Limb (tissue), 2 donors: ENCODE results near the gene RBM4.

ENCODE experiments used
- DNase-seq, 2 donors: peaks; one replicate each; pipeline ENCODE4 v3.0.0-alpha.2; 2016; ENCODE audit errors: extremely low spot score in 2 of 2

Gene RBM4

GRCh38 chr11:66688561-66689534 is 50.3 kb downstream of the RBM4 start:
- DNase-seq, result no peak

DNA sequence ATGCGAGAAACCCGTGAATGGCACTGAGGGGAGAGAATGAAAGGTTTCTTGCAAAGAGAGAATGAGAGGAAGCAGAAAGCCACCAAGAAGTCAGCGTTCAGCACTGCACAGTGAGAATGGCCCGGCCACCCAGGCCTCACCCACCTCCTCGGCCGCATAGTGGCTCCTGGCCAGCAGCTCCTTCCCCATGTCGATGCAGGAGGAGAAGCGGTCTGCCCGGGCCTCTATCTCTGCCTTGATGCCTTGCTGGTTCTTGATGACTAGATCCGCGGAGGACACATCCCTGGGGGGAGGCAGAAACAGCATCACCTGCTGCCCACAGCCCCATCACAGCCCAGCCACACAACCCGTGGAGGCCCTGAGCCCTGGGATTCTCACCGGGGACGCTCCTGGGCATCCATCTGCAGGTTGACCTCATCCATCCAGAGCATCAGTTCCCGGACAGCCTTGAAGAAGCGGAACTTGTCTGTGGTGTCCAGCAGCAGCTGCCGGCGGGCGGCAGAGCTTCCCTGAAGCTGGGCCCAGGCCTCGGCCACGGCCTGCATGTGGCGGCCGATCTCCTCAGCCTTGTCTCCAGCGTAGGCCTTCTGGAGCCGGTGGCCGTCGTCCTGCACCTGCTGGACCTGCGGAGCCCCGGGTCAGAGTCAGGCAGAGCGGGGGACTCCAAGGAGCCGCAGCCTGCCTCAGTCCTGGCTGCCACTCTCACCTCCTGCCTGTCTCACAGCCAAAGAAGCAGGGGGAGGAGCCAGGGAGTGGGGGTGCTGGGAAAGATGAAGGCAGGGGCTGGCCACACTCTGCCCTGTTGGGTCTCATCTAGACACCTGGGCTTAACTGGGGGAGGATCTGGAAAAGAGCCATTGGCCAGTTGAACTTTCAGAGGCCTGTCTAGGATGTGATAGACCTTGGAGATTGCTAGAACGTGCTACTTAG is 51.4 kb downstream of the RBM4 start:
- DNase-seq, result no peak

- DNase-seq, result no peak
Observed at GRCh38 chr11:66691311-66691980, 52.9 kb downstream of the RBM4 start.

DNA sequence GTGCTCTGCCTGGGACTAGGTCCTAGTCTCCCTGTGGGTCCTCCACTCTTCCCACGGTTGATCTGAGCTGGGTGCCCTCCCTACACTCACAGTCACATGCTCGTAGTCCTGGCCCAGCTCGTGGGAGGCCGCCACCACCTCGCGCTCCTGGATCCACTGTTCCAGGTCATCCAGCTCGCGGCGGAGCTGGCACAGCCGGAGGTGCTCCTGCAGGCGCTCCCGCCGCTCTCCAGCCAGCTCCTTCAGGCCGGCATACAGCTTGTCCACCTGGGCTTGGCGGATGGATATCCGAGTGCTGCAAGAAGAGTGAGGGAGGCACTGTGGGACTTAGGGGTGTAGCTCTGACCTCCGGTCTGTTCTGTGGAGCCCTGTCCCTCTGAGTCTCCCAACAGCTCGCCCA is 53.9 kb downstream of the RBM4 start:
- DNase-seq, result no peak

GRCh38 chr11:66692871-66693331 is 54.4 kb downstream of the RBM4 start:
- no peak for DNase-seq

GRCh38 chr11:66693356-66694055 is 55.0 kb downstream of the RBM4 start:
- DNase-seq, result no peak

DNA sequence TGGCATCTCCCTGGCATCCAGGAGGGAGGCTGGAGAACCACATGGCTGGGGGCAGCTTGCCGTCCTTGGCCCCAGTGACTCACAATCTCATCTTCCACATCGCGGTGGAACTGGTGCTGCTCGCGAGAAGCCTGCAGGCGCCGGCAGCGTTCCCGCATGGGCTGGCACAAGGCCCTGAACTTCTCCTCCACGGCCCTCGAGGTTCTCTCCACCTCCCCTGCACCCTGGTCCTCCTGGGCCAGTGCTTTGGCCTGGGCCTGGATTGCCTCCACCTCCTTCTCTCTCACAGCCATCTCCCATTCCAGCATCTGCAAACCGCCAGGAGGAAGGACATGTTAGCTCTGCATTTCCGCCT is 55.5 kb downstream of the RBM4 start:
- DNase-seq, result no peak

GRCh38 chr11:66694732-66695207 is 56.3 kb downstream of the RBM4 start:
- DNase-seq, result peak; percentile 61 to 87
